Activated CD8-positive, alpha-beta T cell treated with anti-CD3 and anti-CD28 coated beads, Interleukin-2, amount 10 ng/mL, durations not matched to agents 7 days and 5 days (primary cell): Measurements from ENCODE around the gene CACTIN. TPM values are rescaled to one million over a fixed set of nuclear protein-coding genes. Genes with fewer than 3 reads are reported as not detected.

ENCODE experiments used
- ATAC-seq: fragments of 150-1000 bp; cut with Tn5 transposase; one replicate; pipeline ENCODE4 v1.10.0; 2021; ENCODE audit warnings: moderate library complexity
- CTCF ChIA-PET: fragments of 350-600 bp; sonication (Branson Sonifier 250); formaldehyde crosslinking; loops from one replicate; lab custom pipeline; 2021; ENCODE audit warnings: antibody characterized with exemption; lab: Charles Lee
- POLR2A ChIA-PET: fragments of 350-600 bp; sonication (Branson Sonifier 250); formaldehyde crosslinking; loops from one replicate; lab custom pipeline; 2021; ENCODE audit warnings: antibody characterized with exemption; lab: Charles Lee
- DNase-seq: peaks from one replicate; pipeline ENCODE4 v3.0.0-alpha.2; 2020
- H3K27ac Mint-ChIP-seq: one replicate; pipeline ENCODE4 v1.8.0; 2021; ENCODE audit warnings: mild to moderate bottlenecking, mixed read lengths
- H3K27me3 Mint-ChIP-seq: one replicate; pipeline ENCODE4 v1.8.0; 2021; ENCODE audit warnings: low read depth, mixed read lengths
- H3K36me3 Mint-ChIP-seq: one replicate; pipeline ENCODE4 v1.8.0; 2021; ENCODE audit warnings: low read depth, mixed read lengths
- H3K4me1 Mint-ChIP-seq: one replicate; pipeline ENCODE4 v1.8.0; 2021; ENCODE audit warnings: low read depth, mixed read lengths
- H3K4me3 Mint-ChIP-seq: one replicate; pipeline ENCODE4 v1.8.0; 2021; ENCODE audit warnings: mild to moderate bottlenecking, mixed read lengths
- H3K9me3 Mint-ChIP-seq: one replicate; pipeline ENCODE4 v1.8.0; 2022; ENCODE audit warnings: mixed read lengths; ENCODE audit not compliant: insufficient read depth
- total RNA-seq, 2 experiments: library from RNA; stranded (reverse); gene quantifications; one replicate each; pipeline ENCODE4 v1.2.3, GENCODE V29; 2021

The CACTIN gene
- total RNA-seq, 2 experiments from 2014 or later = 31.2 to 37.0 TPM

DNA sequence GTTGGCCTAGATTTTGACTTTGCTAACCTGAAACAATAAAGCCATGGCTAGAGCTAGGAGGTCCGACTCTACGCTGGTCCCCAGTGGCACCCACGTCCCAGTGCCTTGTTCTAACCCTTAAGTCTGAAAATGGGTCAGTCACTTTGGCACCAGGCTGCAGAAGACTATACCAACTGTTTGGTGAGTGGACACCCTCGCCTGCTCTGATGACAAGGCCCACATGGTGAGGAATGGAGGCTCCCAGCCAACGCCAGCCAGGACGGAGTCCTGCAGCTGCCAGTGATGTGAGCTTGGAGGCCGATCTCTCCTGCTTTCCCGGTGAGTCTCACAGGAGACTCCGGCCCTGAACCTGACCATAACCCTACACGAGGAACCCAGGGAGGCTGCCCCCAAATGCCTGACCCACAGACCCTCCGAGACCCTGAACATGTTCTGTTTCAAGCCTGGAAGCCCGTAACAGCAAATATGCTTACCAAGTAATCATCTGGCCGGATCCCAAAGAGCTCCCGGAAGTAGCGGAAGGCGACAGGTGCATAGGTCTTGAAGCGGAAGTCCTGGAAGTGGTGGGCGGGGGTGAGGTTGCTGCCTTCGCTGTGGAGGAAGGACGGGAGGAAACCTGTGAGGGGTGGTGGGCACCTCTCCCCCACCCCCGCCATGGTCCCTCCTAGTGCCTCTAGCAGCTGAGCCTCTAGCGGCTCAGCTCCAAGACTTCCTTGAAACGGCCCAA is 34.1 kb upstream of the CACTIN start:
- peaks cover 14% of the 10 kb centered on the region for H3K36me3 Mint-ChIP-seq
- POLR2A ChIA-PET = no interaction called here

DNA sequence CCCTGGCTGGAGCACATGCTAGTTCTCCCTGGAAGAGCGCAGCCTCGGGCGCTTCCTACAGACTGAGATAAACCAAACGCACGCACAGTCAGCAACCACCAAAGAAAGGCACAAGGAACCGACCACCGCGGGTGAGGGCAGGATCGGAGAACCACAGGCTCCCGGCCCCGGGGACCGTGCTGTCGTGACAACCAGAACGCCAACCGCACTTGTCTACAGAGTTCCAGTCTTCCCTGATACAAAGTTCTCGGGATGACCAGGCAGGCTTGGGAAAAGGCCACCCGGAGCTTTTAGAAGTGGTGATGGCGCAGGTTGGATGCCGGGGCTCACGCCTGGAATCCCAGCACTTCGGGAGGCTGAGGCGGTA is 33.1 kb upstream of the CACTIN start:
- H3K9me3 Mint-ChIP-seq = no peaks in the 10 kb centered on the region
- ChIA-PET CTCF (no interaction called here), POLR2A (no interaction called here)
- DNase-seq (no peak), ATAC-seq (no peak)
- peaks cover 14% of the 10 kb centered on the region for H3K36me3 Mint-ChIP-seq
- H3K27me3 Mint-ChIP-seq = no peaks in the 10 kb centered on the region
- no peaks in the 10 kb centered on the region for H3K4me1 Mint-ChIP-seq
- no peak overlapping the region for H3K27ac Mint-ChIP-seq
- no peak overlapping the region for H3K4me3 Mint-ChIP-seq

More for the DNA sequence above, 34.1 kb upstream of the CACTIN start:
- Mint-ChIP-seq H3K27me3 (no peaks in the 10 kb centered on the region), H3K4me3 (no peak overlapping the region), H3K9me3 (no peaks in the 10 kb centered on the region), H3K4me1 (no peaks in the 10 kb centered on the region), H3K27ac (no peak overlapping the region)
- DNase-seq = no peak
- no peak for ATAC-seq
- CTCF ChIA-PET = interaction anchor here (0.9 kb wide), 1 partner anchor 32 kb away, joined by 3 read pairs; no protein-coding TSS in a partner anchor

DNA sequence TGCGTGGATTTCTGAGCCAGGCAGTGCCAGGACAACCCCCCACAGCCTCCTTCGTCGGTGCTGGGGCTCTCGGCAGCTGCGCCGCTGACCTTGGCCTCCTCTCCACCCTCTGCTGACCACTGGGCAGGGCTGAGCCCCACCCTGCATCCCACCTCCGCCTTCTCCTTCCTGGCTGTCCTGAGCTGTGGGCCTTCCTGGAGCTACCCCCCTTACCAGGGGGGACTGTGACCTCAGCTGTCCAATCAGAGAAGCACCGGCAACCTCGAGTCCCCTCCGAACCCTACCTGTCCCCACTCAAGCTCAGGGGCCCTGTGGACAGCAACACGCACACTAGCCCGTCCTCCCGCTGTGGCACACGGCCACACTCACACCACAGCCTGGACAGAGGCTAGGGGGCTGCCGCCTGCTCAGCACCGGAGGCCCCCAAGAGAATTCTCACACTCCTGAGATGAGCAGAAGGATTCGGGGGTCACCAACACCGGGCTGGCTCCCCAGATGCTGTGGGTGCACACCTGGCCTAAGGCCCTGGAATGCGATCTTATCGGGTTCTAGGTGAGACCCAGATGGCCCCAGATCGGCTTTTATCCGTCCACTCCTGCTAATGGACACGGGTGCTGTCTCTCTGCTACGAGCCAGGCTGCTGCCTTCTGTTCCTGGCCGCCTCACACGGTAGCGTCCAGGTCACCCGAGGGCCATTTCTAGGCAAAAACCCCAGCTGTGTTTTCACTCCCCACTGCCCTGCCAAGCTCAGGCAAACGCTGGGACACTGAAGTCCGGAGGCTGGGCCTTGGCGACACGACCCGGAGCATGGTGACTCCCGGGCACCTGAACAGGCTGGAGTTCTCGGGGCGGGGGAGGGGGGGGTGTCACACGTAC is 32.5 kb upstream of the CACTIN start:
- Mint-ChIP-seq H3K9me3 (no peaks in the 10 kb centered on the region), H3K27me3 (no peaks in the 10 kb centered on the region), H3K4me1 (peaks cover under 1% of the 10 kb centered on the region), H3K36me3 (peaks cover 14% of the 10 kb centered on the region), H3K27ac (no peak overlapping the region), H3K4me3 (no peak overlapping the region)
- no peak for DNase-seq
- POLR2A ChIA-PET = no interaction called here
- CTCF ChIA-PET = no interaction called here
- no peak for ATAC-seq

DNA sequence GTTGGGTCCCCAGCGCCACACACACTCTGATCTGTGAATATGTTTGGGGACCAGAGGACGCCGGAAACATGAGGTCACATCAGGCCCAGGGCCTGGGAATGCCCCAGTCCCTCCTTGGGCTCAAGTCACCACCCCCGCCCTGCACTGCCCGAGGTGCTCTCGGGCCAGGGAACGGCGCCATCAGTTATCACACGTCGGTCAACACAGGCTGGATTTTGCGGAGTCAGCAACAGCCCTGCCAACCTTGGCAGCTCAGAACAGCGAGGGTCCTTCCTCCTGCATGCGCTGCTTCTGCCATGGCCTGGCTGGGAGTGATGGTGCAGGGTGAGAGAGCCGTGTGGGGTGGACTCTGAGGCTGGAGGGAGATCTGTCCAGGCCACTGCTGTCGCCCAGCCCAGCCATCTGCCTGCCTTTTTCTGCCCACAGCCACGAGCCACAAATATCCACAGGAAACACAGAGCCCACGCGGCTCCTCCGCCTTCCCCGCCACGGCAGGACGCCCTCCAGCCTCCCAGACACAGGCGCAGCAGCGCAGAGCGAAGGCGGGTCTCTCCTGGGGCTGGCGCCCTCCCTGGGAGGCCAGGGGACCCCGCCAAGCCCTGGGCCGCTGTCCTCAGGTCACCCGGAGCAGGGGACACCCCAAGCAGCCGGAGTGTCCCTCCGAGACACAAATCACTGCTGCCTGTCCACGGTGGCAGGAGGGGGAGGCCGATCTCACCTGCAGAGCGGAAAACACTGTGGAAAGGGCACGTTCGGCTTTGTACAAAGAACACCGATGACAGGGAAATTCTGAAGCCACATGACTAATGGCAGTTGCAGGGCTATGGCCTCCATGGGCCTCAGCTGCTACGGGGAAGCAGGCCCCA is 31.6 kb upstream of the CACTIN start:
- no peak for ATAC-seq
- Mint-ChIP-seq H3K27me3 (no peaks in the 10 kb centered on the region), H3K4me3 (no peak overlapping the region), H3K36me3 (peaks cover 13% of the 10 kb centered on the region), H3K27ac (no peak overlapping the region), H3K9me3 (no peaks in the 10 kb centered on the region), H3K4me1 (peaks cover 4% of the 10 kb centered on the region)
- no peak for DNase-seq
- ChIA-PET POLR2A (interaction anchor here (1.0 kb wide), 1 partner anchor 15 kb away, joined by 3 read pairs; no protein-coding TSS in a partner anchor), CTCF (no interaction called here)

DNA sequence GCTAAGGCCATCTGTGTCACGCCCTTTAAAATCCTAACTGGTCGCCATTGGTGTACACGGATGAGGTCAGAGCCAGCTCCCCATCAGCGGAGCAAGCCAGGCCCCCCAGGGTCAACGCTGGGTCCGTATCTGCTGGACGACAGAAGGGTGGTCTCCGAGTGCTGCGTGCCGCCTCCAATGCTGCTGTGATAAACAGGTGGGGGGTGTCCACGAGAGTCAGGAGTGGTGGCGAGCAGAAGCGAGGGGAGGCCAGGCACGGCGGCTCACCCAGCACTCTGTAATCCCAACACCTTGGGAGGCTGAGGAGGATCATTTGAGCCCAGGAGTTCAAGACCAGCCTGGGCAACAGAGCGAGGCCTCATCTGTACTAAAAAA is 30.8 kb upstream of the CACTIN start:
- no peaks in the 10 kb centered on the region for H3K9me3 Mint-ChIP-seq
- DNase-seq = no peak
- H3K27ac Mint-ChIP-seq = no peak overlapping the region
- ATAC-seq = no peak
- H3K36me3 Mint-ChIP-seq = peaks cover 11% of the 10 kb centered on the region
- H3K27me3 Mint-ChIP-seq = no peaks in the 10 kb centered on the region
- ChIA-PET CTCF (no interaction called here), POLR2A (interaction anchor here (1.0 kb wide), 1 partner anchor 15 kb away, joined by 3 read pairs; no protein-coding TSS in a partner anchor)
- peaks cover 5% of the 10 kb centered on the region for H3K4me1 Mint-ChIP-seq
- no peak overlapping the region for H3K4me3 Mint-ChIP-seq

DNA sequence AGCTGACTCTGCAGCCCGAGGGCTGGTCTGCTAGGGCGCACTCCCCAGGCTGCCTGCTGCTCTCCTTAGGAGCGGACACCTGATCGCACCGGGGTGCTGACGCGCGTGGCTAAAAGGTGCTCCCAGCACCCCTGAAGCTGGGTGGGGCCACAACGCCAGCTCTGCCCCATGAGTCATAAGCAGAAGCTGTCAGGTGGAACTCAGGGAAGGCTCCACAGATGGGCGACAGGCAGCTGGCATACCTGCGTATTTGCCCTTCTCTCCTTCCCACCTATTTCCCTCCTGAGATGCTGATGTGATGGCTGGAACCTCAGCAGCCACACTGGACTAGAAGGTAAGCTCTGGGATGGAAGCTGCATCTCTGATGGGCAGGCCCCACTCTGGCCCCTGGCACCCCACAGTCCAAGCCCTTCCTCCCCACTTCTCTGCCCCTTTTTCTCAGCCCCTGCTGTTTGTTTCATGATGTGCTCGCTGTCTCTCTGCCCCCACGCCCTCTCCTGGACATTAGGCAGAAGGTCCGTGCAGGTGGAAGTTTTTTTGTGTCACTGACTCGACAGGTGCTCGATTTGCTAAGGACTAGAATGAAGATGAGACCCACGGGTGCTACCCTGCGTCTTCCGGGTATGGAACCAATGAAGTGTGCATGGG is 30.3 kb upstream of the CACTIN start:
- H3K36me3 Mint-ChIP-seq = peaks cover 11% of the 10 kb centered on the region
- no peaks in the 10 kb centered on the region for H3K9me3 Mint-ChIP-seq
- ATAC-seq = no peak
- DNase-seq = no peak
- ChIA-PET POLR2A (no interaction called here), CTCF (no interaction called here)
- H3K27ac Mint-ChIP-seq = no peak overlapping the region
- no peaks in the 10 kb centered on the region for H3K27me3 Mint-ChIP-seq
- no peak overlapping the region for H3K4me3 Mint-ChIP-seq
- H3K4me1 Mint-ChIP-seq = peaks cover 5% of the 10 kb centered on the region

DNA sequence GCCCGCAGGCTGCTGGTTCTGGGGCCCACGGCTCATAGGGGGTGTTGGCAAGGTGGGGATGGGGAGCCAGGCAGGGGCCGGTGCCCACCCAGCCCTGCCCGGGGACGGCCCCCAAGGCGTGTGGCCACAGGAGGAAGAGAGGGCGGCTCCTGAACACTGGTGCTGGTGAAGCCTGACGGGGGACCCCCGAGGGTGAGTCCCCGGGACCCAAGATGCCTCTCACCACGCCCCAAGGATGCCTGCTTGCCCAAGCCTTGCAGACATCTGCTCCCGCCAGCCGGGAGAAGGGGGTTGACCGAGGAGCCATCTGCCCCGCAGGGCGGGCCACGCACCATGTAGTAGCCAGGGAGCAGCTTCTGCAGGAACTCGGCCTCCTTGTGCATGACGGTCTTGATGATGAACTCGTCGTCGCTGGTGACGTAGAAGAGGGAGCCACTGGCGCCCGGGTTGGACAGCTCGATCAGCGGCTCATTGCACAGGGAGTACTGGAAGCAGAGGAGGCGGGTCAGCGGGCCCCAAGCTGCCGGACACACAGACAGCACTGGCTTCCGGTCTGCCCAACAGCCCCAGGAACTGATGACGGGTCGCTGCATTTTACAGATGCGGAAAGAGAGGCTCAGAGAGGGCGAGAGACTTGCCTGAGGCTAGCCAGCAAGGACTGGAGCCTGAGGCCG is 29.6 kb upstream of the CACTIN start:
- ChIA-PET POLR2A (no interaction called here), CTCF (no interaction called here)
- H3K27ac Mint-ChIP-seq = no peak overlapping the region
- peaks cover 9% of the 10 kb centered on the region for H3K36me3 Mint-ChIP-seq
- peaks cover 5% of the 10 kb centered on the region for H3K4me1 Mint-ChIP-seq
- H3K9me3 Mint-ChIP-seq = no peaks in the 10 kb centered on the region
- no peaks in the 10 kb centered on the region for H3K27me3 Mint-ChIP-seq
- no peak for DNase-seq
- ATAC-seq = no peak
- H3K4me3 Mint-ChIP-seq = no peak overlapping the region

DNA sequence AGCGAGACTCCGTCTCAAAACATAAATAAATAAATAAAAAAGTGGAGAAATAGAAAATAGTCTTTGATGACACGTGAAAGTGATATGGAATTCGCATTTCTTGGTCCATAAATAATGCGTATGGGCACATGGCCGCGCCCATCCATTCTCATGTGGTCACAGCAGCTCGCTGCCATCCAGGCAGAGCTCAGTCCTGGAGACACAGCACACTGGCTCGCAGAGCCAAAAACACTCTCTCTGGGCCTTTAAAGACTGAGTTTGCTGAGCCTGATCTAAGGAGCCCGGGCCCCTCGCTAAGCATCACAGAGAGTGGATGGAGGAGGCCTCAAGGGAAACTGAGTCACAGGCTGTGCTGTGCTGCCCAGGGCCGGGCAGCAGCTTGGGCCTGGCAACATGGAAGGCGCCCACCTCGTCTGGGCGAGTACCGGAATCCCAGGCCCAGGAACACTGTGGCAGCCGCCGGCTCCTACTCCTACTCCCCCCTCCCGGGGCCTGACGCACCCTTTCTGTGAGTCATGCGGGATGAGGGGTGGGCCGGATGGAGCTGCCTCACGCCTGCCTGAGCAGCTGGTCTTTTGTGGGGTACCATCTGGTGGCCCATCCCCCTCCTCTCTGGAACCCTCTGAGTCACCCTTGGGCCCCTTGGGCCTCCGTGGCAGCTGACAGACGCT is 28.9 kb upstream of the CACTIN start:
- DNase-seq (no peak), ATAC-seq (no peak)
- no peak overlapping the region for H3K27ac Mint-ChIP-seq
- no peaks in the 10 kb centered on the region for H3K27me3 Mint-ChIP-seq
- no peaks in the 10 kb centered on the region for H3K9me3 Mint-ChIP-seq
- no peak overlapping the region for H3K4me3 Mint-ChIP-seq
- ChIA-PET CTCF (interaction anchor here (1.4 kb wide), 1 partner anchor 11 kb away, joined by 3 read pairs; no protein-coding TSS in a partner anchor), POLR2A (no interaction called here)
- H3K36me3 Mint-ChIP-seq = peaks cover 7% of the 10 kb centered on the region
- H3K4me1 Mint-ChIP-seq = peaks cover 5% of the 10 kb centered on the region

DNA sequence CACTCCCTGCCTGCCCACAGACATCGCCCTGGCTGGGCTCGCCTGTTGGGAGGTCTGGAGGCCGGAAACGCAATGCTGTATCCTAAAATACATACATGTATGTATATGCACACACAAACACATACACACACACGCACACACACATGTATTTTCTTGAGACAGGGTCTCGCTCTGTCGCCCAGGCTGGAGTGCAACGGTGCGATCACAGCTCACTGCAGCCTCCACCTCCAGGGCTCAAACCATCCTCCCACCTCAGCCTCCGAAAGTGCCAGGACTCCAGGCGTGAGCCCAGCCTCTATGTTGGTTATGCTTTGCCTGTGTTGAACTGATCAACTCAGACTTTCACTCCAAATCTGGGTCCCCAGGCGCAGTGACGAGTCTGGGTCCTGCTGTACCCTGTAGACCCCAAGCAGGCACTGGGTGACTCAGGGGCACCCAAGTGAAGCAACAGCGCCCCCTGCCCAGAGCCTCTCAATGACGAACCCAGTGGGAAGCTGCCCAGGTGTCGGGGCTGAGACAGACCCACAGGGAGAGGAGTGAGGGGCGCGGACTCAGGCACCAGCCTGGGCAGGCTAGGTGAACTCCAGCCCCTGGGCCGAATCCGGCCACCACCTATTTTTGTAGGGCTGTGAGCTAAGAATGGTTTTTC is 27.4 kb upstream of the CACTIN start:
- POLR2A ChIA-PET = interaction anchor here (0.6 kb wide), 1 partner anchor 870 kb away, joined by 4 read pairs; no protein-coding TSS in a partner anchor

More for the DNA sequence above, 27.4 kb upstream of the CACTIN start:
- no peaks in the 10 kb centered on the region for H3K9me3 Mint-ChIP-seq
- H3K4me1 Mint-ChIP-seq = peaks cover 5% of the 10 kb centered on the region
- peaks cover 7% of the 10 kb centered on the region for H3K36me3 Mint-ChIP-seq
- no peak overlapping the region for H3K4me3 Mint-ChIP-seq
- ATAC-seq (no peak), DNase-seq (no peak)
- no peaks in the 10 kb centered on the region for H3K27me3 Mint-ChIP-seq
- CTCF ChIA-PET = interaction anchor here (0.6 to 1.4 kb wide), 3 partner anchors 12 to 71 kb away, joined by 3 read pairs; no protein-coding TSS in a partner anchor
- H3K27ac Mint-ChIP-seq = no peak overlapping the region
